ENCODE data around the gene SUPV3L1.
"Not testable (repeated sequence)": the region's sequence is repeated elsewhere in the genome, so short reads cannot be mapped to it uniquely, and the experiment has no call there.

Gene SUPV3L1

GRCh38 chr10:69232736-69233480 lies 52.9 kb downstream of the SUPV3L1 start:
- no peak for DNase-seq

GRCh38 chr10:69234447-69234846 lies 54.4 kb downstream of the SUPV3L1 start:
- no peak for DNase-seq

GRCh38 chr10:69237528-69238159 lies 57.6 kb downstream of the SUPV3L1 start:
- DNase-seq: peak; percentile 92

- DNase-seq: no peak
Observed at GRCh38 chr10:69239136-69239535, 59.1 kb downstream of the SUPV3L1 start.

- DNase-seq: peak; percentile 28
Observed at GRCh38 chr10:69239816-69240434, 59.9 kb downstream of the SUPV3L1 start.

GRCh38 chr10:69240455-69240854 lies 60.4 kb downstream of the SUPV3L1 start:
- DNase-seq: no peak

GRCh38 chr10:69241575-69241974 lies 61.5 kb downstream of the SUPV3L1 start:
- DNase-seq: peak; percentile 37

GRCh38 chr10:69242040-69242851 lies 62.2 kb downstream of the SUPV3L1 start:
- peak; percentile 89 for DNase-seq

- DNase-seq: no peak
Observed at GRCh38 chr10:69242852-69243212, 62.8 kb downstream of the SUPV3L1 start.

- no peak for DNase-seq
Observed at GRCh38 chr10:69243817-69244216, 63.8 kb downstream of the SUPV3L1 start.

GRCh38 chr10:69246036-69246435 lies 66.0 kb downstream of the SUPV3L1 start:
- DNase-seq: no peak

- DNase-seq: no peak
Observed at GRCh38 chr10:69246581-69247312, 66.7 kb downstream of the SUPV3L1 start.

GRCh38 chr10:69247313-69247710 lies 67.3 kb downstream of the SUPV3L1 start:
- DNase-seq: no peak

GRCh38 chr10:69248117-69248730 lies 68.2 kb downstream of the SUPV3L1 start:
- DNase-seq: no peak

- no peak for DNase-seq
Observed at GRCh38 chr10:69250041-69250440, 70.0 kb downstream of the SUPV3L1 start.

- DNase-seq: not testable (repeated sequence)
Observed at GRCh38 chr10:69251417-69251816, 71.4 kb downstream of the SUPV3L1 start.

- DNase-seq: no peak
Observed at GRCh38 chr10:69253171-69253570, 73.1 kb downstream of the SUPV3L1 start.

GRCh38 chr10:69254877-69255276 lies 74.8 kb downstream of the SUPV3L1 start:
- no peak for DNase-seq

Data from hematopoietic multipotent progenitor cell treated with erythropoietin and hydrocortisone succinate and interleukin-3 and kit ligand, for 4 days (in vitro differentiated cells).